Adrenal gland (tissue), 5 donors: ENCODE data around the gene RTRAF.

Experiments used
- CTCF ChIP-seq, 6 experiments: fragments of 450-650 bp in 4 of 6; fragments of 200-600 bp in 2 of 6; sonication (generic) in 1 of 6; IDR thresholded peaks; 1 replicate in 5 of 6; 2 replicates in 1 of 6; pipeline versions ENCODE4 v1.5.1 to v1.8.0; 2016 to 2021; ENCODE audit warnings: antibody characterized with exemption in 6 of 6, mild to moderate bottlenecking in 2 of 6, moderate library complexity in 1 of 6
- POLR2A ChIP-seq, 2 donors: fragments of 450-650 bp; IDR thresholded peaks; one replicate each; pipeline ENCODE4 v1.6.1; 2017; ENCODE audit warnings: antibody characterized with exemption in 2 of 2, mild to moderate bottlenecking in 2 of 2, moderate library complexity in 1 of 2
- donor health status: DM: no; HTN: no; CAD: no.

- TF ChIP-seq CTCF (IDR thresholded peaks at IDR 0.05), result no peak
- TF ChIP-seq POLR2A (IDR thresholded peaks at IDR 0.05), result no peak
Measured at GRCh38 chr14:52011523-52011922, 22.2 kb downstream of the RTRAF start.
